GM18502 (cell line): ENCODE data around the gene PCF11.
"Not testable (repeated sequence)": the region's sequence is repeated elsewhere in the genome, so short reads cannot be mapped to it uniquely, and the experiment has no call there.

ENCODE experiments used
- ATAC-seq: cut with Tn5 transposase; IDR thresholded peaks from one replicate; pipeline ENCODE4 v1.9.1; 2021; ENCODE audit warnings: mild to moderate bottlenecking; ENCODE audit not compliant: unreplicated experiment, poor library complexity

The PCF11 gene

GRCh38 chr11:83191986-83192385 is 35.1 kb downstream of the PCF11 start:
- no peak for ATAC-seq

DNA sequence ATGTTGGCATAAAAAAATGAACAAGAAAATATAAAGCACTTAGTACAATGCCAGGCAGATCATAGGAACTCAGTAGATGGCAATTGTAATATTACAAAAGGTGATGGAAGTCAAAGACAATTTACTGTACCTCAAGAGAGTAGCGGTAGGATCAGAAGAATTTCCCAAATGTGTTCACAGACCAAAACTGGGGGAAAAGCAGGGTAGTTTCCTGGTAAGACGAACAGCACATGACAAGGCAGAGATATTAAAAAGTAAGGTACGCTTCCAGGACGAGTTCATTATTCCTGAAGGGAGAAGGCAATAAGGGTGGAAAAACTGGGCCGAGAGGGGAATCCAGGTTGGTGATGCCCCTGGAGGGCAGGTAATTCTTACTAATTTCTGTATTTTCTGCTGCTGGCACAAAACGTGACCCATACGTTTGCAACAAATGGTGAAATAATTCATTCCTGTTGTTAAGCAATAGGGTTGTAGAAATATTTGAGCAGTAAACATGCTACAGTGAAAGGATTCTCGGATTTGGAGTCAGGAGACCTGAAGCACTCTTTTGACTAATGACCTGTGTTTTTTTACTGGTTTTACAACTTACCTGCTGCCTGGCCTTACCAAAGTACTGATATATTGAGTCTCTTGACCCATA is 35.8 kb downstream of the PCF11 start:
- no peak for ATAC-seq

DNA sequence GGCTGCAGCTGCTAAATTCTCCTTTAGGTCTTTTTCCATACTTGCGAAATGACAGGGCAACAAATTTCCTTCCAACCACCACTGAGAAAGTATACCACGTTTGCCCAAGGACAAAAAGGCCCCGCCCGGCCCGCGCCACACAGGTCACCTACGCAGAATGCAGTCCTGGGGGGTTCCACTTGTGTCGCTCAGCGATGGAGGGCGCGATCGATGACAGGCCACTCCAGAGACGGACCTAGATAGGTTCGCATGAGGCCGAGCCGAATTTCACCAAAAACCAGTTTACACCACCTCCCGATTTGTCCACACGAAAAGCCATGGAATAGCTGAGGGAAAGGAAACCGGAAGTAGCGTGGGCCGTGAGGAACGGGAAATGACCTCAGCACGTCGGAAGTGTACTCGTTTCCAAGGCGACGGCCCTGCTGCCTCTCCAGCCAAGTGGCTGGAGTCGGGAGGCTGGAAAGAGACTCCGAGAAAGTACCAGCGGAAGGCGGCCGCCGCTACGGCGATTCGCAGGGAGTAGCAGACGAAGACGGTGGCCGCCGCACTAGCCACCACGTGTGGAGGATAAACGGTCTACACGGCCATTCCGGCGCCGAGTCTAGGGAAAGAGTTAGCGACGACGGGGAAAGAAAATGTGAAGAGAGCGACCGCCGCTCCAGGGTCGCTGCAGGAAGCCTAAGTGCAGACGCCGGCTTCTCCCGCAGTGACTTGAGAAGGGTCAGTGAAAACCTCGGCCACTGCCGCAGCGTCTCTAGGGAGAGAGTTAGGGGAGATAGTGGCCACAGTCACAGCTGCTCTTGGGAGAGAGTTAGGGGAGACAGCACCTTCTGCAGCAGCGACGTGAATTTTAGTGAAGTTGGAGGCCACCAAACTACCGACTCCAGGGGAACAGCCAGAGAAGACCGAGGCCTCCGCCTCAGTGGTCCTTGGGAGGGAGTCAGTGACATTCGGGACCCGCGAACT is 36.7 kb downstream of the PCF11 start, which contains the start of gene ANKRD42:
Gene ANKRD42, plus strand, starts transcription at position 398 of the 966 bp plus-strand sequence. CDS start 959 bp downstream, outside the sequence.
- peak; percentile 93 for ATAC-seq

DNA sequence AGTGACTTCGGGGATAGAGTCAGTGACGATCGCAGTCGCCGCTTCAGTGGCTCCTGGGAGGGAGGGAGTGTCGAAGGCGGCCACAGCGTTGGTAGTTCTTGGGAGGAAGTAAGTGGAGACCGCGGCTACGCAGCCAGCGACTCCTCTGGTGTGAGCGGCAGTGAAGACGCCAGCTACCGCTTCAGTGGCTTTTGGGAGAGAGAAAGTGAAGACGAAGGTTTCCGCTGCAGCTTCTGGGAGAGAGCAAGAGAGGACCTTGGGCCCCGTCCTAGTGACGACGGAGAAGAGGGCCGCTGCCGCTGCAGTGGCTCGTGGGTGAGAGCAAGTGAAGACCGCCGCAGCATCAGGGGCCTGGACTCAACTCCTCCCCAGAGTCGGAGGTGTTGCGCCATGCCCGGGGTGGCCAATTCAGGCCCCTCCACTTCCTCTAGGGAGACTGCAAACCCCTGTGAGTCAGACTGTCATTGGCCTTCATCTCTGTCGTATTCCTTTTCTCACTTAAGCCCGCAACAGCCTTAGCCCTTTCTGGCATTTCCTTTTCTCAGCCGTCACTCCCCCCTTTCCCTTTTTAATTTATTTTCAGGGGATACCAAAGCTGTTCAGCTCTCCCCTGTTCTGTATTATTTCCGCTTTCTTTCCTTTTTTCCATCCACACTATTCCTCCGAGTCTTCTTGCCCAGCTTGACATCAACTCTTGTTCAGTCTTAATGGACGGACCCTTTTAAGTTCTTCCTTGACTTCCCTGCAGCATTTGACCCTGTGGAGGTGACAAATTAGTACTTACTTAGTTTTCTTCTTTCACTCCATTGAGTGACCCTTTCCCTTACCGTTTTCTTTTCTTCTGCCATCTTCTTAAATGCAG is 37.6 kb downstream of the PCF11 start:
- peak; percentile 61 for ATAC-seq

- ATAC-seq, result no peak
Measured at GRCh38 chr11:83195143-83195466, 38.2 kb downstream of the PCF11 start.

- ATAC-seq, result no peak
Measured at GRCh38 chr11:83195649-83196048, 38.7 kb downstream of the PCF11 start.

DNA sequence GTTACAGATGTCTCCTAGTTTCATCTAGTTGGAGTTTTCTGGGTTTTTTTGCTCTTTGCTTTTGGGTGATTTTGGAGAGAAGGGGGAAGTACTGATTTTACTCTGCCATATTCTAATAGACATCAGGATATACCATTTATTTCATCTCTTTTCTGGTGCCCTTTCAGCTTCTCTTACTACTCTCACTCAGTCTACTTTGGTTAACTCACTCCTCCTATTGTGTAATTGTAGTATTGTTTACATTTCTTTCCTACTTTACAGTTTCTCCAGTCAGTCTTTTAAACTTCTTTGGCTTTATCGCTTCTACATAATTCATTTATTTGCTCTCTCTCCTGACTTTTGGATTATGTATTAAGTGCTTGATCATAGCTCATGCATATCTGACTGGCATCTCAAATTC is 43.1 kb downstream of the PCF11 start:
- ATAC-seq, result no peak

DNA sequence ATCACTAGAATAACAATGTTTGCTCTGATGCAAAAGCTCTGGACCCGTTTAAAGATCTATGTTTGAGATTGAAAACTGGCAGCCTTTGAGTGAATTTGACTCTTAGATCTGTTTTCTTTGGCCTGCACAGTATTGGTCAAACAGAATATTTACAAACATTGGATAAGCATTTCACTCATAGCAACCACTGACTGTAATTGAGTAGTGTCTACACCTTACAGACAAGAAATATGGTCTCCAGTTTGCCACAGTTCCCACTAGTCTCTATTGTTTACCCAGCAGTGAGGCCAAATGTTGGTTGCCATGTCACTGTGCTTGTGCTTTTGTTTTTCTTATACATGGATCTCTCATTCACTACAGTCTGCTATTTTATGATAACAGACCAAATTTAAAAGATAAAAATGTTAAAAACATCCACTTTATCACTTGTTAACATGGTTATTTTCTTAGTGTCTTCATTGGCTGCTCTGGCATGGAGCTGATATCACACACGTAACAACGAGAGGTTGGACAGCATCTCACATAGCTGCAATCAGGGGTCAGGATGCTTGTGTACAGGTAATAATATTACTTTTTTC is 48.8 kb downstream of the PCF11 start:
- no peak for ATAC-seq

DNA sequence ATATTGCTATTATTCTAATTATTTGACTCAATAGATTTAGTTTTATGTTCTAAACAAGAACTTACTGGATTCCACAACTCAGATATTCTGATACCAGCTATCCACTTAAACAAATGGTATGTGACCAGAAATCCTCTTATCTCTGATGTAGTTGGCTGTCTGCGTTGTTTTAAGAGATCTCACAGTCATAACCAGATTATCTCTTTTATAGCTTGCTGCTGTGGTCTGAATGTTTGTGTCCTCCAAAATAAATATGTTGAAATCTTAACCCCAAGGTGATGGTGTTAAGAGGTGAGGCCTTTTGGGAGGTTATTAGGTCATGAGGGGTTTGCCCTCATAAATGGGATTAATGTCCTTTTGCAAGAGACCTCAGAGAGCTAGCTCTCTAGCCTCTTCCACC is 49.3 kb downstream of the PCF11 start:
- ATAC-seq, result no peak

DNA sequence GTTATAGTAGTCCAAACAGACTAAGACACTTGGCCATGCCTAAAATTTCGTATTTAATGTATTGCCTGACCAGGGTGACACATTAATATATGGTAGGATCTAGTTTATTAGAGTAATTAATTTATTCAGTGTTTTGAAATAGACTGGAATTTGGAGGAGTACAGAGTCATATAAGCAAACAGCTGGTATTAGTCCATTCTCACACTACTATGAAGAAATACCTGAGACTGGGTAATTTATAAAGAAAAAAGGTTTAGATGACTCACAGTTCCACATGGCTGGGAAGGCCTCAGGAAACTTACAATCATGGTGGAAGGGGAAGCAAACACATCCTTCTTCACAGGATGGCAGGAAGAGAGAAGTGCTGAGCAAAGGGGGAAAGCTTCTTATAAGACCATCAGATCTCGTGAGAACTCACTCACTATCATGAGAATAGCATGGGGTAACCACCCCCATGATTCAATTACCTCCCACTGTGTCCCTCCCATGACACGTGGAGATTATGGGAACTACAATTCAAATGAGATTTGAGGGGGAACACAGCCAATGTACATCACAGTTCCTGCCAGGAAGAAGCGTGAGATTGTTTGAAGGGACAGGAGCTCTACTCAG is 49.9 kb downstream of the PCF11 start:
- ATAC-seq, result not testable (repeated sequence)

- ATAC-seq, result no peak
Measured at GRCh38 chr11:83219095-83219494, 62.2 kb downstream of the PCF11 start.

GRCh38 chr11:83220260-83220659 is 63.3 kb downstream of the PCF11 start:
- no peak for ATAC-seq

GRCh38 chr11:83221694-83222093 is 64.8 kb downstream of the PCF11 start:
- no peak for ATAC-seq

GRCh38 chr11:83222499-83222898 is 65.6 kb downstream of the PCF11 start:
- no peak for ATAC-seq

DNA sequence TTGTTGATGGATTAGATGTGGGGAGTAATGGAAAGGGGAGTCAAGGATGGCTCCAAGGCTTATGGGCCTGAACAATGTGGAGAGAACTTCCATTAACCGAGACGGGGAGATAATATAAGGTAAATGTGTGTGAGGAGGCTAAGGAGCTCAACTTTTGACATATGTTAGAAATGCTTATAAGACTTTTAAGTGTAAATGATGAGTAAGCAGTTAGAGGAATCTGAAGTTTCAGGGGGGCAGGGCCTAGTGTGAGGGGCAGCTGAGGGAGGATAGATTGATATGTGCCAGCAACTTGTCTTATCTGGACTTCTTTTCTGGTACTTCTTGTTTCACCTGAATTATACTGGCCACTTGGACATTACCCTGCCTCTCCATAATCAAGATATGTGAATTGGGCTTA is 66.5 kb downstream of the PCF11 start:
- ATAC-seq, result no peak

DNA sequence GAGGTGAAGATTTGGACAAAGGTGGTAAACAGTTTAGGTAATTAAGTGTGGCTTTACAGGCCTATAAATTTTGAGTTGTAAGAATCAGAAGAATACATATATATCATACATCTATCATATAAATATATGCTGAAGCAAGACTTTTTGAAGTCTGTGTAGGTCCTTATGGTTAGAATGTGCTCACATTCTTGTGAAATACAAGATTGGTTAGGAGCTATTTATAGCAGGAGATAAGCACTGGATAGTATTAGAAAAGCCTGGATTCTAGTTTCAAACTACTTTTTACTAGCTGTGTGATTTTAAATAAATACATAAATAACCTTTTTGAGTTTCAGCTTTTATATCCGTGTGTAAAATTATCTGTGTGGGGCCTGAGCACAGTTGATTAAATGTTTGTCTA is 78.9 kb downstream of the PCF11 start:
- ATAC-seq, result no peak
